Bronchial epithelial cell (primary cell): Measurements from ENCODE around the gene NR2E1. TPM values are rescaled to one million over a fixed set of nuclear protein-coding genes. Genes with fewer than 3 reads are reported as not detected.

Experiments
- DNase-seq: peaks from one replicate; pipeline ENCODE4 v3.0.0-alpha.2; 2010; ENCODE audit warnings: low read depth
- FAIRE-seq: peaks from 2 replicates; lab custom pipeline; 2011; peaks lifted over from hg19 to GRCh38; lab: Jason Lieb, UNC
- H3K27me3 ChIP-seq: 2 replicates; pipeline ENCODE4 v1.5.1; 2011; ENCODE audit warnings: low read length; ENCODE audit not compliant: control insufficient read depth, insufficient read depth
- H3K36me3 ChIP-seq: 2 replicates; pipeline ENCODE4 v1.5.1; 2011; ENCODE audit warnings: low read length; ENCODE audit not compliant: control insufficient read depth, insufficient read depth
- H3K4me3 ChIP-seq: 2 replicates; pipeline ENCODE4 v1.5.1; 2011; ENCODE audit warnings: mild to moderate bottlenecking, low read depth, low read length, control low read depth
- total RNA-seq: library from RNA; depleted of rRNA; stranded (reverse); fragments of >200 nt; gene quantifications from 2 replicates; pipeline ENCODE4 v1.2.1, GENCODE V29; 2014
- TF ChIP-seq, protein P1 (sequence below): IDR thresholded peaks from 2 replicates; pipeline ENCODE4 v1.5.1; 2011; ENCODE audit warnings: mild to moderate bottlenecking, moderate library complexity, low read length, control low read depth, inconsistent platforms; ENCODE audit not compliant: insufficient read depth, severe bottlenecking

The NR2E1 gene
- total RNA-seq, 1 donor from 2014 or later = not detected

DNA sequence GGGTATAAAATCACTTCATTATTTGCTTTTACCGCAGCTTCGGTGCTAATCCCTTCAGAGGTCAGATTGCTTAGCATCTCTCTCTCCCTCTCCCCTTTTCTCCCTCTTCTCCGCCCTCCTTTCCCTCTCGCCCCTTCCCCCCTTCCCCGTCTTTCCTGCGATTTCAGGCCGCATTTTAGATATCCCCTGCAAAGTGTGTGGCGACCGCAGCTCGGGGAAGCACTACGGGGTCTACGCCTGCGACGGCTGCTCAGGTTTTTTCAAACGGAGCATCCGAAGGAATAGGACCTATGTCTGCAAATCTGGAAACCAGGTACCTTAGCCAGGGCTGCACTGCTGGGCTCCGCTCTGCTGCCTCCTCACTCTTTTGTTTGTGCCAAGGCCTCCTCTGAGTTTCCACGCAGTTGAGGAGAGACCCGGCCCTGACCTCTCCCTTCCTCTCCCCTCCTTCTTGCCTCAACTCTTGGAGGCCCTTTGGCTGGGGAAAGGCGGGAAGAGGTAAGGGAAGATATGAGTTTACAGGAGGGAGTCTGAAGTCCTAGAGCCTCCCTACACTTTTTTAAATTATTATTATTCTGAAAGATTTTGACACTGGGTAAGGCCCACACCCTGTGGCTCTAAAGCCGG lies 5.6 kb downstream of the NR2E1 start:
- Histone ChIP-seq H3K27me3 (peaks cover 79% of the 10 kb centered on the region), H3K36me3 (no peaks in the 10 kb centered on the region), H3K4me3 (no peak overlapping the region)
- FAIRE-seq (no peak), DNase-seq (no peak)
- TF ChIP-seq, protein P1, sequence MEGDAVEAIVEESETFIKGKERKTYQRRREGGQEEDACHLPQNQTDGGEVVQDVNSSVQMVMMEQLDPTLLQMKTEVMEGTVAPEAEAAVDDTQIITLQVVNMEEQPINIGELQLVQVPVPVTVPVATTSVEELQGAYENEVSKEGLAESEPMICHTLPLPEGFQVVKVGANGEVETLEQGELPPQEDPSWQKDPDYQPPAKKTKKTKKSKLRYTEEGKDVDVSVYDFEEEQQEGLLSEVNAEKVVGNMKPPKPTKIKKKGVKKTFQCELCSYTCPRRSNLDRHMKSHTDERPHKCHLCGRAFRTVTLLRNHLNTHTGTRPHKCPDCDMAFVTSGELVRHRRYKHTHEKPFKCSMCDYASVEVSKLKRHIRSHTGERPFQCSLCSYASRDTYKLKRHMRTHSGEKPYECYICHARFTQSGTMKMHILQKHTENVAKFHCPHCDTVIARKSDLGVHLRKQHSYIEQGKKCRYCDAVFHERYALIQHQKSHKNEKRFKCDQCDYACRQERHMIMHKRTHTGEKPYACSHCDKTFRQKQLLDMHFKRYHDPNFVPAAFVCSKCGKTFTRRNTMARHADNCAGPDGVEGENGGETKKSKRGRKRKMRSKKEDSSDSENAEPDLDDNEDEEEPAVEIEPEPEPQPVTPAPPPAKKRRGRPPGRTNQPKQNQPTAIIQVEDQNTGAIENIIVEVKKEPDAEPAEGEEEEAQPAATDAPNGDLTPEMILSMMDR = no peak

DNA sequence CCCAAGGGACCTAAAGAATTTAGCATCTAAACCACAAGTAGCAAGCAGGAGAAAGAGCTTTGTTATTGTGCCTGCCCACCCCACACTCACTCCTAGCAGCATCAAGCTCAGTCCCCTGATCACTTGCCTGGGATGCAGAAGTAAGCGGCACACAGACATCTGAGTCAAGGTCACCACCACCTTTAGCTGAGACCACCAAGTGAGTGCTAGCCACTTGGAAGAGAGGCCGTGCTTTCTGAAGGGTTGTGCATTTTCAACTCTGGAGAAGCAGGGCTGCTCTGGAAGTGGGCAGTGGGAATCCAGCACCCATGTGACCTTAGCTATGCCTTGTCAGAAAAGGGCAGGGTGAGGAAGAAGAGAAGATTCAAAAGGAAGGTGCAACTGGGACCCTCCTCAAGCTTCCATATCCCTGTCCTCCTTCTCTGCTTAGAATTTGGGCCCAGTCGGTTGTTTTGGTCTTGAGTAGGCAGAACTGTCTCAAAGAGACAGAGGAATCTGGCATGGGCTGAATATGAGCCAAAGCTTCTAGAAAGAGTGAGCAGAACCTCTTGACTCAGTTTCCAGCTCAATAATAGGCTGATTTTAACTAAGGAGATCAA lies 6.2 kb downstream of the NR2E1 start:
- Histone ChIP-seq H3K4me3 (no peak overlapping the region), H3K27me3 (peaks cover 79% of the 10 kb centered on the region), H3K36me3 (no peaks in the 10 kb centered on the region)
- DNase-seq = no peak
- TF ChIP-seq, protein P1 = no peak
- FAIRE-seq = peak; percentile 13

DNA sequence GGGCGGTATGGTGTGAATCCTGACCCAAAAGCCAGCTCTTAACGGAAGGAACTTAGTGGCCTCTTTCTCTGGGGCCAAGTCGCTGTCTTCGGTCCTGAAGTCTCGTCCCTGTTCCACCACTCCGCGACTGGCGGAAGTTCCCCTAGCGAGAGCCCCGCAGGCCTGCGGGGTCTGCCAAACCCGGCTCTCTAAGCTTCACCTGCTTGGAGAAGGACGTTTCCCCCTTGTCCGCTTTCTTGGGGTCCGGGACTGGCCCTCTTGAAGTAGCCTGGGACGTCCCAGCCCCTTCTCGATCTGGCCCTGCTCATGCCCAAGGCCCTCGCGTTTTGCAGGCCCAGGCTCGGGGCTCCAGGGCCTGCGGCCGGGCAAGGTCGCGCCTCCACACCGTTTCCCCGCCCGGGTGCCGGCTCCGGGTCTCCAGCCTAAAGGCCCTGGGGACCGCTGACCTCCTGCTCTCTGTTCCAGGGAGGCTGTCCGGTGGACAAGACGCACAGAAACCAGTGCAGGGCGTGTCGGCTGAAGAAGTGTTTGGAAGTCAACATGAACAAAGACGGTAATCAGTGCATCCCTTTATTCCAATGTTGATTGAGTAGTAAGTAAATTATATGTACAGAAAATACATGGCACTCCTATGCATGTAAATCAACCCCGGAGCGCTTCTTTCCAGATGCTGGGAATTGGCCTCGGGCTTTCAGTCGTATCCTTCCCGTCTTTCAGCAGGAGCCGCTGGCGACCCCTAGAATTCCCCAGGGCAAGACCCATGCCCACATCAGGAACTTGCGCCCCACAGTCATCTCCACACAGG lies 8.8 kb downstream of the NR2E1 start:
- FAIRE-seq = no peak

DNA sequence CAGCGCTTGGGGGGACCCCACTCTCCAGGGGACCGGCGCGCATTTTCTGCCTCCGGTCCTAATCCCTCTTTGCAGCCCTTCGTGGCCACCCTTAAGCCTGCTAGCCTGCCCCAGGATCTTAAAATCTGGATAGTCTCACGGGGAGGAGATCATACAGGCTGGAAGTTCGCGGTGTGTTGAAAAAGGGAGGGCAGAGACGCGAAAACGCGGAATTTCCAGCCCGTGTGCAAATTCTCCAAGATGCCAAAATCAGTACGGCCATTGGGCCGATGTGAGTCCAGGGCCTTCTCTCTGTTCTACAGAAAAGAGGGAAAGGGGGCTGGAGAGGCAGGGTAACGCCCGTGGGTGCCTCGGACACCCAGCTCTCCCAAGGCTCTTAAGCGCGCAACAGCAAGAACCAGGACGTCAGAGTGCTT lies 9.4 kb downstream of the NR2E1 start:
- Histone ChIP-seq H3K4me3 (no peak overlapping the region), H3K36me3 (no peaks in the 10 kb centered on the region), H3K27me3 (peaks cover 59% of the 10 kb centered on the region)
- DNase-seq (no peak), FAIRE-seq (no peak)
- TF ChIP-seq, protein P1 = no peak

More for the DNA sequence above, 8.8 kb downstream of the NR2E1 start:
- no peaks in the 10 kb centered on the region for H3K36me3 ChIP-seq
- H3K4me3 ChIP-seq = no peak overlapping the region
- DNase-seq = peak; percentile 29
- TF ChIP-seq, protein P1 = no peak
- H3K27me3 ChIP-seq = peaks cover 61% of the 10 kb centered on the region

DNA sequence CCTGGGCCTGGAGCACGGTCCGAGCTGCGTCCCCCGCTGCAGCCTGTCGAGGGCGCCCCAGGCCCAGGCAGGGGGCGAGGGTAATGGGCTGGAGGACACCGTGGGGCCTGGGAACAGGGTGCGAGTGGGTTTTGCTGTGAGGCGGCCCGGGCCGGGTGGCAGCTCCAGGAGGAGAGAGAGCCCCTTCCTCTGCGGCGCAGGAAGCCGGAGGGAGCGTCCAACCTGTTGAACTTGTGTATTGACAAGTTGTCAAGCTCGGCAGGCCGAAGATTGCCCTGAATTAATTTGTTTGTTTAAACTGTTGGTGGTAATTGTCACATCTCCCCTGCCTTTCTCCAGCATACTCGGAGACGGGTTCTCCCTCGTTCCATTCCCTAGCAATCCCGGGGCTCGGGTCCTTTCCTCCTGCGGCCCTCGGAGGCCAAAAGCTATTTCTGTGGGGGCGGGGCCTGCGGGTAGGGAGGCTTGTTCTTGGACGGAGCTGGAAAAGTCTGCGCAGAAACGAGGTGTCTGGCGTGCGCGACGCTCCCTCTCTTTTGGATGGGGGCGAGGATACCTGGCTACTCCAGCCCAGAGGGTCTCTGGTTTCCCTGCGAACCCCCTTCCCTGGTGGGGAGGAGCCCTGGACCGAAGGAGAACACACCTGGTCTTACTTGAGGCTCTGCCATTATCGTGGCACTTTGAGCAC lies 9.9 kb downstream of the NR2E1 start:
- no peak for DNase-seq
- H3K27me3 ChIP-seq = peaks cover 57% of the 10 kb centered on the region
- TF ChIP-seq, protein P1 = no peak
- H3K36me3 ChIP-seq = no peaks in the 10 kb centered on the region
- no peak overlapping the region for H3K4me3 ChIP-seq
- no peak for FAIRE-seq
